Natural killer cell (primary cell): ENCODE results near the gene JADE3. TPM values are rescaled to one million over a fixed set of nuclear protein-coding genes. Genes with fewer than 3 reads are reported as not detected.
A peak's percentile ranks its signal among the peaks of the same experiment; 100 is the strongest.
"Not testable (repeated sequence)": the region's sequence is repeated elsewhere in the genome, so short reads cannot be mapped to it uniquely, and the experiment has no call there.

Experiments
- ATAC-seq, 3 donors: fragments of 150-1000 bp in 2 of 3; fragments of 200-7000 bp in 1 of 3; cut with Tn5 transposase; 1 replicate in 1 of 3; 2 replicates in 2 of 3; pipeline ENCODE4 v1.10.0; 2021; ENCODE audit warnings: mild to moderate bottlenecking in 2 of 3, moderate library complexity in 2 of 3
- DNase-seq, 2 donors: peaks; one replicate each; pipeline versions ENCODE4 v3.0.0 to v3.0.0-alpha.2; 2013 to 2021; ENCODE audit warnings: mixed read lengths in 1 of 2
- H3K27ac ChIP-seq: one replicate; pipeline ENCODE4 v1.5.1; 2013; ENCODE audit warnings: mild to moderate bottlenecking, low read length
- H3K27me3 ChIP-seq: one replicate; pipeline ENCODE4 v1.6.1; 2013; ENCODE audit warnings: low read length; ENCODE audit not compliant: control insufficient read depth, insufficient read depth
- H3K36me3 ChIP-seq: one replicate; pipeline ENCODE4 v1.6.1; 2013; ENCODE audit warnings: low read length; ENCODE audit not compliant: control insufficient read depth, insufficient read depth
- H3K4me1 ChIP-seq: one replicate; pipeline ENCODE4 v1.6.1; 2013; ENCODE audit warnings: low read length; ENCODE audit not compliant: control insufficient read depth, insufficient read depth
- H3K4me3 ChIP-seq: one replicate; pipeline ENCODE4 v1.5.1; 2013; ENCODE audit warnings: low read length
- H3K9me3 ChIP-seq: one replicate; pipeline ENCODE4 v1.6.1; 2013; ENCODE audit warnings: low read length; ENCODE audit not compliant: control insufficient read depth, insufficient read depth
- H3K27ac Mint-ChIP-seq, 2 donors: one replicate each; pipeline ENCODE4 v1.8.0; 2022; ENCODE audit warnings: mild to moderate bottlenecking in 2 of 2, mixed read lengths in 2 of 2, moderate library complexity in 1 of 2
- H3K27me3 Mint-ChIP-seq, 2 donors: one replicate each; pipeline ENCODE4 v1.8.0; 2022; ENCODE audit warnings: low read depth in 2 of 2, mixed read lengths in 2 of 2
- H3K36me3 Mint-ChIP-seq: one replicate; pipeline ENCODE4 v1.8.0; 2022; ENCODE audit warnings: mixed read lengths
- H3K4me1 Mint-ChIP-seq, 2 donors: one replicate each; pipeline ENCODE4 v1.8.0; 2022; ENCODE audit warnings: mixed read lengths in 2 of 2
- H3K4me3 Mint-ChIP-seq: one replicate; pipeline ENCODE4 v1.8.0; 2022; ENCODE audit warnings: mild to moderate bottlenecking, moderate library complexity, mixed read lengths
- H3K9me3 Mint-ChIP-seq, 2 donors: one replicate each; pipeline ENCODE4 v1.8.0; 2022; ENCODE audit warnings: mixed read lengths in 2 of 2
- CTCF ChIP-seq: fragments of 200-600 bp; IDR thresholded peaks from one replicate; pipeline ENCODE4 v1.8.0; 2022; ENCODE audit warnings: antibody characterized with exemption
- WGBS: methylation state at CpG from one replicate; pipeline ENCODE4 v1.1.7; 2013; ENCODE audit warnings: missing lambda C conversion rate; ENCODE audit not compliant: insufficient coverage; 5-methylcytosine and 5-hydroxymethylcytosine counted together
- intact Hi-C: fragments of 100-400 bp; cut with micrococcal nuclease; formaldehyde crosslinking; loops from one replicate; pipeline ENCODE4 v1.14.2; 2022
- total RNA-seq, 4 donors: library from RNA; stranded (reverse); fragments of 120-200 nt in 1 of 4; gene quantifications; one replicate each; pipeline versions ENCODE4 v1.2.3 to v1.2.4, GENCODE V29; 2013 to 2022

JADE3 gene
- total RNA-seq, 3 donors from 2014 or later (not counting 1 experiment from before 2014, with no cell fraction given), result 0.16 to 0.54 (median 0.43) TPM

- Mint-ChIP-seq H3K4me1 (no peaks in the 10 kb centered on the region), H3K36me3 (no peaks in the 10 kb centered on the region), H3K9me3 (no peaks in the 10 kb centered on the region), H3K27me3 (peaks cover 7 to 9% of the 10 kb centered on the region in 2 donors), H3K27ac (no peak overlapping the region), H3K4me3 (no peak overlapping the region)
- H3K4me3 ChIP-seq, result no peak overlapping the region
- intact Hi-C loops, result no loop called here
- WGBS, result 100% methylated on average over 1 of the region's 1 CpG
- no peak overlapping the region for H3K27ac ChIP-seq
- no peaks in the 10 kb centered on the region for H3K27me3 ChIP-seq
- H3K4me1 ChIP-seq, result no peaks in the 10 kb centered on the region
- DNase-seq (no peak), ATAC-seq (no peak)
- no peaks in the 10 kb centered on the region for H3K9me3 ChIP-seq
- no peak for TF ChIP-seq CTCF
- no peaks in the 10 kb centered on the region for H3K36me3 ChIP-seq
Measured at GRCh38 chrX:46965125-46965758, 53.0 kb downstream of the JADE3 start.

DNA sequence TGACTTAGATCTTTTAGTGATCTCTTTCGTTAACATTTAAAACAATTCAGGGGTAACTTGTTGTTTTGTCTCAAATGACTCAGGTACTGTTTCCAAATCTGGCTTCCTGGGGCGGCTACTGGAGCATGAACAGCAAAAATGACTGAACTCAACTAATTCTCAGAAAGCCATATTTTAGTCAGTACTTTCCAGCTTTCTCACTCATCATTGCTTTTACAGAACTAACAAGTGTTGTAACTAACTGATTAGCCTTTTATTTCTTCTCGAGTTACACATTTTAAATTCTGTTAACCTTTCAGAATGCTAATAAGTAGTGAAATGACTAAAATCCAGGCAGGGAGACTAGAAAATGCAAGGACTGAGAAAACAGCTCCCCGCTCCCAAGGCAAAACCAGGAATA, 55.3 kb downstream of the JADE3 start:
- Histone ChIP-seq H3K36me3 (no peaks in the 10 kb centered on the region), H3K4me1 (no peaks in the 10 kb centered on the region), H3K9me3 (no peaks in the 10 kb centered on the region), H3K27me3 (no peaks in the 10 kb centered on the region), H3K27ac (peak overlapping the region; percentile 30), H3K4me3 (no peak overlapping the region)
- H3K27me3 Mint-ChIP-seq, result peaks cover 7 to 9% of the 10 kb centered on the region in 2 donors
- 39% methylated on average over 2 of the region's 4 CpGs for WGBS
- intact Hi-C loops, result no loop called here
- no peak for DNase-seq
- no peaks in the 10 kb centered on the region for H3K4me1 Mint-ChIP-seq
- H3K9me3 Mint-ChIP-seq, result no peaks in the 10 kb centered on the region
- no peak overlapping the region for H3K27ac Mint-ChIP-seq
- H3K36me3 Mint-ChIP-seq, result no peaks in the 10 kb centered on the region
- TF ChIP-seq CTCF, result no peak
- ATAC-seq, result no peak
- H3K4me3 Mint-ChIP-seq, result no peak overlapping the region

DNA sequence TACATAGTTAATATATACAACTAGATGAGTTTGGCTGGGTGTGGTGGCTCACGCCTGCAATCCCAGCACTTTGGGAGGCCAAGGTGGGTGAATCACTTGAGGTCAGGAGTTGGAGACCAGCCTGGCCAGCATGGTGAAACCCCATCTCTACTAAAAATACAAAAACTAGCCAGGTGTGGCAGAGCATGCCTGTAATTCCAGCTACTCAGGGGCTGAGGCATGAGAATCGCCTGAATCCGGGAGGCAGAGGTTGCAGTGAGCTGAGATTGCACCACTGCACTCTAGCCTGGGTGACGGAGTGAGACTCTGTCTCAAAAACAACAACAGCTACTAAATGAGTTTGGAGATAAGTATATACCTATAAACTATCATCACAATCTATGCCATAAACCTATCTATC, 64.8 kb downstream of the JADE3 start:
- H3K9me3 ChIP-seq, H3K4me3 Mint-ChIP-seq, intact Hi-C loops, H3K4me3 ChIP-seq, H3K27ac ChIP-seq, H3K27me3 ChIP-seq, H3K4me1 Mint-ChIP-seq, ATAC-seq, H3K9me3 Mint-ChIP-seq, H3K4me1 ChIP-seq, H3K36me3 ChIP-seq, H3K36me3 Mint-ChIP-seq, H3K27ac Mint-ChIP-seq, DNase-seq: not testable (repeated sequence)
- H3K27me3 Mint-ChIP-seq, result peaks cover 6 to 26% of the 10 kb centered on the region in 2 donors
- WGBS, result 77% methylated on average over 2 of the region's 4 CpGs

- Mint-ChIP-seq H3K27me3 (peaks cover 10 to 36% of the 10 kb centered on the region in 2 donors), H3K4me3 (no peak overlapping the region), H3K27ac (no peak overlapping the region), H3K36me3 (no peaks in the 10 kb centered on the region), H3K4me1 (no peaks in the 10 kb centered on the region), H3K9me3 (no peaks in the 10 kb centered on the region)
- H3K4me1 ChIP-seq, result no peaks in the 10 kb centered on the region
- no peaks in the 10 kb centered on the region for H3K27me3 ChIP-seq
- no peak overlapping the region for H3K27ac ChIP-seq
- peak; percentile 48 to 79 for DNase-seq
- ATAC-seq, result peak; percentile 70 to 89 (median 72)
- no peaks in the 10 kb centered on the region for H3K36me3 ChIP-seq
- peak; percentile 55 for TF ChIP-seq CTCF
- no peak overlapping the region for H3K4me3 ChIP-seq
- no peaks in the 10 kb centered on the region for H3K9me3 ChIP-seq
- WGBS, result 90% methylated on average over 7 of the region's 8 CpGs
- intact Hi-C loops, result loop anchor here (2.0 kb wide), 1 partner anchor 220 kb away; the partner anchor contains the start of gene SLC9A7
Measured at GRCh38 chrX:46978341-46979291, 66.4 kb downstream of the JADE3 start.
